H1 (cell line): ENCODE measurements around the gene KIZ. TPM values are rescaled to one million over a fixed set of nuclear protein-coding genes. Genes with fewer than 3 reads are reported as not detected.
A peak's percentile ranks its signal among the peaks of the same experiment; 100 is the strongest.

Experiments used
- CTCF ChIA-PET: fragments of 300-600 bp; sonication (Branson Sonifier 250); formaldehyde crosslinking; loops from one replicate; lab custom pipeline; 2021; ENCODE audit not compliant: partially characterized antibody; lab: Charles Lee
- POLR2A ChIA-PET: fragments of 300-600 bp; sonication (Branson Sonifier 250); formaldehyde crosslinking; loops from one replicate; lab custom pipeline; 2021; ENCODE audit warnings: inconsistent platforms; ENCODE audit not compliant: partially characterized antibody; lab: Charles Lee
- DNase-seq, 2 experiments: peaks; one replicate each; pipeline versions ENCODE4 v3.0.0 to v3.0.0-alpha.2; 2010 to 2022; ENCODE audit warnings: low spot score in 2 of 2, low read depth in 1 of 2, mixed read lengths in 1 of 2
- FAIRE-seq: peaks from 2 replicates; lab custom pipeline; 2011; peaks lifted over from hg19 to GRCh38; lab: Jason Lieb, UNC
- H2AFZ ChIP-seq: 2 replicates; pipeline ENCODE4 v1.8.1; 2012; ENCODE audit warnings: low read length, inconsistent platforms
- H2AK5ac ChIP-seq: 2 replicates; pipeline ENCODE4 v1.6.1; 2013; ENCODE audit warnings: low read depth, low read length
- H2BK120ac ChIP-seq: replicated peaks from 2 replicates; pipeline ENCODE3; 2013; ENCODE audit warnings: low read depth, low read length, inconsistent platforms
- H2BK12ac ChIP-seq: 2 replicates; pipeline ENCODE4 v1.6.1; 2013; ENCODE audit warnings: low read depth, low read length
- H2BK15ac ChIP-seq: 2 replicates; pipeline ENCODE4 v1.6.1; 2013; ENCODE audit warnings: low read length
- H2BK20ac ChIP-seq: 2 replicates; pipeline ENCODE4 v1.6.1; 2013; ENCODE audit warnings: low read length
- H2BK5ac ChIP-seq: 2 replicates; pipeline ENCODE4 v1.6.1; 2013; ENCODE audit warnings: low read depth, low read length
- H3K14ac ChIP-seq: 2 replicates; pipeline ENCODE4 v1.6.1; 2013; ENCODE audit warnings: inconsistent platforms; ENCODE audit not compliant: insufficient read length
- H3K18ac ChIP-seq: 2 replicates; pipeline ENCODE4 v1.6.1; 2013; ENCODE audit warnings: low read length; ENCODE audit errors: extremely low read depth
- H3K23ac ChIP-seq: 2 replicates; pipeline ENCODE4 v1.6.1; 2013; ENCODE audit warnings: inconsistent platforms; ENCODE audit not compliant: insufficient read length
- H3K23me2 ChIP-seq: 2 replicates; pipeline ENCODE4 v1.6.1; 2013; ENCODE audit warnings: low read depth, low read length
- H3K27ac ChIP-seq: 2 replicates; pipeline ENCODE4 v1.6.1; 2011; ENCODE audit warnings: low read depth, low read length, inconsistent platforms
- H3K27me3 ChIP-seq, 4 experiments: replicated peaks in 1 of 4; 1 replicate in 1 of 4; 2 replicates in 3 of 4; pipeline versions ENCODE4 v1.6.1 to v1.8.1; 2011 to 2013; ENCODE audit warnings: low read length in 3 of 4, mild to moderate bottlenecking in 3 of 4, inconsistent platforms in 2 of 4, mixed read lengths in 2 of 4, moderate library complexity in 1 of 4; ENCODE audit not compliant: control insufficient read depth in 3 of 4, insufficient read depth in 3 of 4; ENCODE audit errors: extremely low read depth in 1 of 4
- H3K36me3 ChIP-seq, 4 experiments: 2 replicates each; pipeline versions ENCODE4 v1.6.1 to v1.8.1; 2011 to 2013; ENCODE audit warnings: mild to moderate bottlenecking in 4 of 4, low read length in 3 of 4, moderate library complexity in 2 of 4, control low read depth in 1 of 4, inconsistent platforms in 1 of 4; ENCODE audit not compliant: insufficient read depth in 4 of 4, control insufficient read depth in 2 of 4
- H3K4ac ChIP-seq: replicated peaks from 2 replicates; pipeline ENCODE3; 2013; ENCODE audit warnings: low read length, low read depth, mixed read lengths, inconsistent platforms; ENCODE audit not compliant: insufficient read length
- H3K4me1 ChIP-seq, 4 experiments: replicated peaks in 1 of 4; 1 replicate in 1 of 4; 2 replicates in 3 of 4; pipeline versions ENCODE4 v1.6.1 to v1.8.1; 2011 to 2013; ENCODE audit warnings: low read length in 3 of 4, inconsistent platforms in 2 of 4, mixed read lengths in 1 of 4; ENCODE audit not compliant: insufficient read depth in 4 of 4, control insufficient read depth in 3 of 4
- H3K4me2 ChIP-seq, 2 experiments: 2 replicates each; pipeline versions ENCODE4 v1.6.1 to v1.8.1; 2011 to 2013; ENCODE audit warnings: low read depth in 2 of 2, low read length in 2 of 2, control low read depth in 1 of 2, inconsistent platforms in 1 of 2, mild to moderate bottlenecking in 1 of 2; ENCODE audit not compliant: insufficient read depth in 1 of 2
- H3K4me3 ChIP-seq, 4 experiments: fragments of 200-600, 300-600 bp in 1 of 4; sonication (generic), shearing (Covaris generic), sonication (Bioruptor Twin) in 1 of 4; 2 replicates each; pipeline versions ENCODE4 v1.5.1 to v1.8.1; 2011 to 2016; ENCODE audit warnings: low read length in 4 of 4, low read depth in 3 of 4, control low read depth in 2 of 4, inconsistent platforms in 2 of 4, mild to moderate bottlenecking in 2 of 4, mixed read lengths in 1 of 4, moderate library complexity in 1 of 4; ENCODE audit not compliant: insufficient read depth in 2 of 4; ENCODE audit errors: extremely low read depth in 1 of 4
- H3K56ac ChIP-seq: replicated peaks from 2 replicates; pipeline ENCODE3; 2013; ENCODE audit warnings: low read depth, mild to moderate bottlenecking, mixed read lengths, low read length, inconsistent platforms; ENCODE audit not compliant: insufficient read length
- H3K79me1 ChIP-seq: 2 replicates; pipeline ENCODE4 v1.6.1; 2013; ENCODE audit warnings: low read depth, low read length, control low read depth
- H3K79me2 ChIP-seq, 2 experiments: 2 replicates each; pipeline versions ENCODE4 v1.6.1 to v1.8.1; 2012 to 2013; ENCODE audit warnings: low read length in 2 of 2, mild to moderate bottlenecking in 2 of 2, inconsistent platforms in 1 of 2; ENCODE audit not compliant: insufficient read depth in 2 of 2, control insufficient read depth in 1 of 2
- H3K9ac ChIP-seq, 4 experiments: replicated peaks in 1 of 4; 1 replicate in 1 of 4; 2 replicates in 3 of 4; pipeline versions ENCODE4 v1.6.1 to v1.8.1; 2011 to 2013; ENCODE audit warnings: low read depth in 3 of 4, low read length in 3 of 4, control low read depth in 2 of 4, mild to moderate bottlenecking in 2 of 4, moderate library complexity in 2 of 4, inconsistent platforms in 1 of 4; ENCODE audit errors: extremely low read depth in 1 of 4
- H3K9me3 ChIP-seq, 2 experiments: 2 replicates each; pipeline versions ENCODE4 v1.6.1 to v1.8.1; 2012 to 2013; ENCODE audit warnings: mild to moderate bottlenecking in 2 of 2, moderate library complexity in 2 of 2, control low read depth in 1 of 2, inconsistent platforms in 1 of 2, low read depth in 1 of 2, low read length in 1 of 2, mixed read lengths in 1 of 2; ENCODE audit not compliant: insufficient read depth in 2 of 2
- H4K20me1 ChIP-seq, 2 experiments: replicated peaks in 1 of 2; 2 replicates each; pipeline versions ENCODE3 to v1.8.1; 2011 to 2013; ENCODE audit warnings: inconsistent platforms in 2 of 2, low read length in 2 of 2, mild to moderate bottlenecking in 1 of 2; ENCODE audit not compliant: insufficient read depth in 2 of 2, control insufficient read depth in 1 of 2
- H4K5ac ChIP-seq: 2 replicates; pipeline ENCODE4 v1.6.1; 2013; ENCODE audit warnings: low read length, low read depth, mixed read lengths, inconsistent platforms; ENCODE audit not compliant: insufficient read length
- H4K8ac ChIP-seq: 2 replicates; pipeline ENCODE4 v1.8.0; 2013; ENCODE audit warnings: mild to moderate bottlenecking, moderate library complexity, low read length, inconsistent platforms; ENCODE audit not compliant: insufficient read depth; ENCODE audit errors: extremely low read depth
- H4K91ac ChIP-seq: replicated peaks from 2 replicates; pipeline ENCODE3; 2013; ENCODE audit warnings: low read length, mixed read lengths, inconsistent platforms; ENCODE audit not compliant: insufficient read length
- ATF3 ChIP-seq: IDR thresholded peaks from 2 replicates; pipeline ENCODE4 v1.6.1; 2011; ENCODE audit warnings: low read depth, mild to moderate bottlenecking, low read length; ENCODE audit not compliant: insufficient read depth
- CBX5 ChIP-seq: fragments of 300-800, 300-1000 bp; sonication (generic); IDR thresholded peaks from 2 replicates; pipeline ENCODE4 v1.7.1; 2016; ENCODE audit warnings: antibody characterized with exemption, low read length, low read depth
- CHD1 ChIP-seq: IDR thresholded peaks from 2 replicates; pipeline ENCODE4 v1.6.1; 2012; ENCODE audit warnings: low read depth, low read length, improper control_type of control experiment
- CHD2 ChIP-seq: IDR thresholded peaks from 2 replicates; pipeline ENCODE4 v1.6.1; 2012; ENCODE audit warnings: low read length, improper control_type of control experiment
- JUND ChIP-seq: IDR thresholded peaks from 2 replicates; pipeline ENCODE4 v1.6.1; 2011; ENCODE audit warnings: mild to moderate bottlenecking, improper control_type of control experiment, low read length
- KDM1A ChIP-seq: fragments of 200-600, 300-600 bp; sonication (generic); IDR thresholded peaks from 2 replicates; pipeline ENCODE4 v1.7.1; 2016; ENCODE audit warnings: mild to moderate bottlenecking, low read length, borderline replicate concordance
- MAX ChIP-seq: IDR thresholded peaks from 2 replicates; pipeline ENCODE4 v1.6.1; 2012; ENCODE audit warnings: inconsistent platforms
- NANOG ChIP-seq: IDR thresholded peaks from 2 replicates; pipeline ENCODE4 v1.6.1; 2011; ENCODE audit warnings: low read length, low read depth, mild to moderate bottlenecking, inconsistent platforms; ENCODE audit not compliant: insufficient read depth, poor library complexity, severe bottlenecking
- POU5F1 ChIP-seq: IDR thresholded peaks from 2 replicates; pipeline ENCODE4 v1.6.1; 2011; ENCODE audit warnings: low read depth, mild to moderate bottlenecking, low read length, moderate library complexity
- SIX5 ChIP-seq: IDR thresholded peaks from 2 replicates; pipeline ENCODE4 v1.6.1; 2011; ENCODE audit warnings: mild to moderate bottlenecking, low read depth, low read length
- TBP ChIP-seq: IDR thresholded peaks from 2 replicates; pipeline ENCODE4 v1.6.1; 2011; ENCODE audit warnings: low read depth, low read length, improper control_type of control experiment
- WGBS, 2 experiments: shearing (Covaris generic) in 1 of 2; methylation state at CpG; one replicate each; pipeline versions ENCODE4 v1.1.6 to v1.1.7; 2013 to 2015; ENCODE audit warnings: low lambda C conversion rate in 2 of 2, mixed read lengths in 2 of 2, inconsistent platforms in 1 of 2, low coverage in 1 of 2, missing lambda C conversion rate in 1 of 2; ENCODE audit not compliant: insufficient replicate concordance in 2 of 2, insufficient coverage in 1 of 2, insufficient read length in 1 of 2; ENCODE audit errors: extremely low coverage in 1 of 2, missing lambda C conversion rate in 1 of 2; 5-methylcytosine and 5-hydroxymethylcytosine counted together
- polyA plus RNA-seq, 7 experiments: library from polyadenylated mRNA; depleted of rRNA in 3 of 7; stranded (reverse) in 5 of 7; unstranded in 2 of 7; fragments of >200 nt in 5 of 7; fragments of 200-250 nt in 2 of 7; gene quantifications; 1 replicate in 5 of 7; 2 replicates in 1 of 7; 4 replicates in 1 of 7; pipeline versions ENCODE4 v1.2.1 to v1.2.3, GENCODE V29; 2011 to 2013; ENCODE audit warnings: missing spikeins in 2 of 7, mixed read lengths in 2 of 7
- total RNA-seq: library from RNA; stranded (reverse); fragmentation: NEBNext Ultra II Directional; extraction: Animal tissue kit (Norgen Biotek cat#: 25700); gene quantifications from 2 replicates; pipeline ENCODE4 v1.2.1, GENCODE V29; 2021

KIZ gene
- total and polyA plus RNA-seq, 2 of the 8 experiments (the other 6 are each of a cell fraction or from before 2014, with no cell fraction given): 13.0 to 51.7 TPM

- H3K18ac ChIP-seq: peak overlapping the region; percentile 44
- peaks cover 4% of the 10 kb centered on the region; the same call in 1 of the 2 replicates for H3K79me1 ChIP-seq
- peaks cover 0 to 3% of the 10 kb centered on the region in 2 experiments; a peak in 1 of 4 replicates for H3K9me3 ChIP-seq
- peaks cover 2 to 7% (median 5%) of the 10 kb centered on the region in 4 experiments; a peak in 5 of 7 replicates for H3K4me1 ChIP-seq
- no peaks in the 10 kb centered on the region for H3K36me3 ChIP-seq
- H2BK15ac ChIP-seq: peak overlapping the region; percentile 12; the same call in 1 of the 2 replicates
- H4K91ac ChIP-seq: peak overlapping the region; percentile 44
- H3K4ac ChIP-seq: peak overlapping the region; percentile 74
- peak overlapping the region; percentile 29 for H2BK120ac ChIP-seq
- H3K4me3 ChIP-seq: peak overlapping the region; percentile 42 to 61 (median 53); a peak in 7 of 8 replicates
- POLR2A ChIA-PET: interaction anchor here (0.7 to 2.7 kb wide), 7 partner anchors 10 to 110 kb away, joined by 3 to 20 read pairs (median 5); partner anchors contain the start of gene LINC00237
- no peak overlapping the region for H3K23ac ChIP-seq
- peak overlapping the region; percentile 16; the same call in 1 of the 2 replicates for H4K8ac ChIP-seq
- peaks cover 0 to 34% of the 10 kb centered on the region in 2 experiments; a peak in 2 of 4 replicates for H3K79me2 ChIP-seq
- H3K14ac ChIP-seq: no peak overlapping the region
- no peak overlapping the region for H2BK20ac ChIP-seq
- peak overlapping the region; percentile 61 for H2AFZ ChIP-seq
- WGBS, 2 experiments: 23% methylated on average over 20 of the region's 25 CpGs; no CpG with 5 or more reads in 1 of the 2 experiments
- CTCF ChIA-PET: interaction anchor here (0.6 to 2.7 kb wide), 10 partner anchors 10 to 265 kb away, joined by 3 to 14 read pairs (median 4); no protein-coding TSS in a partner anchor
- no peak for DNase-seq
- 0 out of 2 replicates have a peak overlapping the region, but pooled peaks have one; percentile 3 for H2BK5ac ChIP-seq
- peaks cover 6% of the 10 kb centered on the region for H3K23me2 ChIP-seq
- no peak overlapping the region for H2BK12ac ChIP-seq
- H3K4me2 ChIP-seq: peak overlapping the region; percentile 84 to 90
- peak overlapping the region; percentile 64 for H4K5ac ChIP-seq
- no peaks in the 10 kb centered on the region for H3K27me3 ChIP-seq
- no peak overlapping the region for H3K27ac ChIP-seq
- peak overlapping the region in 3 of 4 experiments; percentile 25 to 59 (median 27); a peak in 5 of 7 replicates for H3K9ac ChIP-seq
- FAIRE-seq: no peak
- H2AK5ac ChIP-seq: no peak overlapping the region
- no peak overlapping the region for H3K56ac ChIP-seq
- no peaks in the 10 kb centered on the region for H4K20me1 ChIP-seq
- TF ChIP-seq SIX5 (no peak), KDM1A (no peak), CHD2 (no peak), CHD1 (no peak), CBX5 (no peak), TBP (no peak), POU5F1 (no peak), MAX (no peak), ATF3 (no peak), JUND (no peak), NANOG (no peak)
These were observed 622 bp upstream of the KIZ start for GRCh38 chr20:21125072-21125848.
